MCF 10A (cell line): ENCODE data around the gene MAMDC4. TPM values are rescaled to one million over a fixed set of nuclear protein-coding genes. Genes with fewer than 3 reads are reported as not detected.

ENCODE experiments used
- BruUV-seq: library from RNA; stranded (reverse); fragments of 400-500 nt; replicated peaks from 2 replicates; lab custom pipeline; 2021; lab: Mats Ljungman, UMichigan
- CTCF ChIA-PET: fragments of 300-600 bp; sonication (Branson Sonifier 250); formaldehyde crosslinking; extraction: SDS; loops from one replicate; lab custom pipeline; 2021; ENCODE audit warnings: antibody characterized with exemption, inconsistent platforms; lab: Yijun Ruan, JAX
- POLR2A ChIA-PET: fragments of 300-600, 350-650 bp; sonication (Branson Sonifier 250); formaldehyde crosslinking; extraction: SDS; loops from one replicate; lab custom pipeline; 2020; ENCODE audit warnings: antibody characterized with exemption, inconsistent platforms; lab: Yijun Ruan, JAX
- DNase-seq: peaks from one replicate; pipeline ENCODE4 v3.0.0-alpha.2; 2018; ENCODE audit not compliant: unreplicated experiment
- H3K27ac Mint-ChIP-seq: one replicate; pipeline ENCODE4 v1.8.0; 2022; ENCODE audit warnings: mild to moderate bottlenecking, low read depth, mixed read lengths; ENCODE audit not compliant: unreplicated experiment
- H3K27me3 Mint-ChIP-seq: one replicate; pipeline ENCODE4 v1.8.0; 2022; ENCODE audit warnings: mixed read lengths; ENCODE audit not compliant: insufficient read depth, unreplicated experiment
- H3K36me3 Mint-ChIP-seq: one replicate; pipeline ENCODE4 v1.8.0; 2022; ENCODE audit warnings: mild to moderate bottlenecking, moderate library complexity, mixed read lengths; ENCODE audit not compliant: insufficient read depth, unreplicated experiment
- H3K4me1 Mint-ChIP-seq: one replicate; pipeline ENCODE4 v1.8.0; 2022; ENCODE audit warnings: mixed read lengths; ENCODE audit not compliant: insufficient read depth, unreplicated experiment
- H3K4me3 Mint-ChIP-seq: one replicate; pipeline ENCODE4 v1.8.0; 2022; ENCODE audit warnings: mild to moderate bottlenecking, moderate library complexity, mixed read lengths; ENCODE audit not compliant: unreplicated experiment
- H3K9me3 Mint-ChIP-seq: one replicate; pipeline ENCODE4 v1.8.0; 2022; ENCODE audit warnings: mixed read lengths; ENCODE audit not compliant: unreplicated experiment
- CTCF ChIP-seq: fragments of 200-600 bp; IDR thresholded peaks from one replicate; pipeline ENCODE4 v1.8.0; 2022; ENCODE audit warnings: antibody characterized with exemption, mild to moderate bottlenecking; ENCODE audit not compliant: unreplicated experiment
- intact Hi-C: fragments of 100-400 bp; cut with micrococcal nuclease; formaldehyde crosslinking; loops from 2 replicates; pipeline ENCODE4 v1.14.1; 2022
- total RNA-seq: library from RNA; stranded (reverse); gene quantifications from 2 replicates; pipeline ENCODE4 v1.2.3, GENCODE V29; 2022

MAMDC4 gene
- total RNA-seq, 1 experiment from 2014 or later, result 14.1 TPM

- CTCF ChIA-PET, result interaction anchor here (1.4 kb wide), 1 partner anchor 180 kb away, joined by 4 read pairs; no protein-coding TSS in a partner anchor
- peaks cover 35% of the 10 kb centered on the region for H3K36me3 Mint-ChIP-seq
- peak; percentile 98 for DNase-seq
- TF ChIP-seq CTCF, result no peak
- intact Hi-C loops, result loop anchor here (10.0 kb wide), 1 partner anchor 96 kb away; the partner anchor contains the start of genes C8G and FBXW5
- peak within 1 kb of the TSS; percentile 96 for H3K4me3 Mint-ChIP-seq
- no TSS peak for BruUV-seq
- H3K4me1 Mint-ChIP-seq, result no peaks in the 10 kb centered on the region
- H3K27me3 Mint-ChIP-seq, result no peaks in the 10 kb centered on the region
- POLR2A ChIA-PET, result interaction anchor here (0.6 to 2.6 kb wide), 10 partner anchors 11 to 316 kb away, joined by 3 to 25 read pairs (median 6); partner anchors contain the start of genes EDF1, RABL6, TMEM141 and TRAF2
- peak within 1 kb of the TSS; percentile 89 for H3K27ac Mint-ChIP-seq
- no peaks in the 10 kb centered on the region for H3K9me3 Mint-ChIP-seq
These were observed 2.8 kb upstream of the MAMDC4 start, which contains the start of gene PHPT1 for GRCh38 chr9:136849038-136849959. Gene PHPT1 (plus strand): TSS chr9:136849409. CDS start chr9:136849431, 22 bp downstream.

- no peaks in the 10 kb centered on the region for H3K27me3 Mint-ChIP-seq
- peak overlapping the region; percentile 89 for H3K27ac Mint-ChIP-seq
- H3K4me1 Mint-ChIP-seq, result no peaks in the 10 kb centered on the region
- H3K9me3 Mint-ChIP-seq, result no peaks in the 10 kb centered on the region
- DNase-seq, result no peak
- peak overlapping the region; percentile 96 for H3K4me3 Mint-ChIP-seq
- TSS peak; percentile 65 for BruUV-seq
- peaks cover 35% of the 10 kb centered on the region for H3K36me3 Mint-ChIP-seq
- intact Hi-C loops, result loop anchor here (10.0 kb wide), 1 partner anchor 95 kb away; the partner anchor contains the start of genes C8G and FBXW5
- TF ChIP-seq CTCF, result no peak
- ChIA-PET CTCF (no interaction called here), POLR2A (interaction anchor here (0.5 to 1.4 kb wide), 6 partner anchors 10 to 317 kb away, joined by 3 to 6 read pairs (median 3); partner anchors contain the start of genes EDF1 and TRAF2)
These were observed 1.9 kb upstream of the MAMDC4 start for GRCh38 chr9:136849960-136850865.

GRCh38 chr9:136850866-136851775, 1.0 kb upstream of the MAMDC4 start:
- H3K4me3 Mint-ChIP-seq, result peak overlapping the region; percentile 23
- no peak overlapping the region for H3K27ac Mint-ChIP-seq
- H3K27me3 Mint-ChIP-seq, result no peaks in the 10 kb centered on the region
- TF ChIP-seq CTCF, result no peak
- ChIA-PET POLR2A (interaction anchor here (0.5 to 1.5 kb wide), 3 partner anchors 9 to 23 kb away, joined by 3 to 6 read pairs (median 6); partner anchors contain the start of gene AJM1), CTCF (interaction anchor here (0.7 kb wide), 1 partner anchor 87 kb away, joined by 4 read pairs; the partner anchor contains the start of gene LCN15)
- H3K36me3 Mint-ChIP-seq, result peaks cover 35% of the 10 kb centered on the region
- H3K9me3 Mint-ChIP-seq, result no peaks in the 10 kb centered on the region
- no peaks in the 10 kb centered on the region for H3K4me1 Mint-ChIP-seq
- DNase-seq, result no peak
- BruUV-seq, result no TSS peak
- intact Hi-C loops, result no loop called here
